ENCODE results near the gene SBDS. TPM values are rescaled to one million over a fixed set of nuclear protein-coding genes. Genes with fewer than 3 reads are reported as not detected.
"Not testable (repeated sequence)": the region's sequence is repeated elsewhere in the genome, so short reads cannot be mapped to it uniquely, and the experiment has no call there.

SBDS gene
- total and polyA plus RNA-seq, 9 donors: 172 to 232 (median 194) TPM

- 100% methylated on average over 4 of the region's 5 CpGs for WGBS (ENCODE audit: insufficient coverage)
- not testable (repeated sequence) for H3K4me3 ChIP-seq (ENCODE audit: low read length); H3K9me3 ChIP-seq (replicated peaks; ENCODE audit: control insufficient read depth, low read depth, low read length); H3K4me1 ChIP-seq (ENCODE audit: control insufficient read depth, insufficient read depth, low read length); H3K27me3 ChIP-seq (ENCODE audit: control insufficient read depth, insufficient read depth, low read length); DNase-seq; H3K27ac ChIP-seq (ENCODE audit: low read length); H3K36me3 ChIP-seq (ENCODE audit: control insufficient read depth, insufficient read depth, low read length)
Measured at GRCh38 chr7:66969001-66969400, 26.4 kb downstream of the SBDS start.

GRCh38 chr7:66967029-66967428, 28.4 kb downstream of the SBDS start:
- no peaks in the 10 kb centered on the region for H3K27me3 ChIP-seq (ENCODE audit: control insufficient read depth, insufficient read depth, low read length)
- no peaks in the 10 kb centered on the region for H3K9me3 ChIP-seq (replicated peaks; ENCODE audit: control insufficient read depth, low read depth, low read length)
- 79% methylated on average over 3 of the region's 6 CpGs for WGBS (ENCODE audit: insufficient coverage)
- H3K4me3 ChIP-seq (ENCODE audit: low read length): no peak overlapping the region
- no peaks in the 10 kb centered on the region for H3K4me1 ChIP-seq (ENCODE audit: control insufficient read depth, insufficient read depth, low read length)
- no peak for DNase-seq
- H3K27ac ChIP-seq (ENCODE audit: low read length): no peak overlapping the region
- H3K36me3 ChIP-seq (ENCODE audit: control insufficient read depth, insufficient read depth, low read length): no peaks in the 10 kb centered on the region

- peaks cover 11% of the 10 kb centered on the region for H3K36me3 ChIP-seq (ENCODE audit: control insufficient read depth, insufficient read depth, low read length)
- no peaks in the 10 kb centered on the region for H3K9me3 ChIP-seq (replicated peaks; ENCODE audit: control insufficient read depth, low read depth, low read length)
- H3K27me3 ChIP-seq (ENCODE audit: control insufficient read depth, insufficient read depth, low read length): no peaks in the 10 kb centered on the region
- 0% methylated on average over 1 of the region's 4 CpGs for WGBS (ENCODE audit: insufficient coverage)
- no peaks in the 10 kb centered on the region for H3K4me1 ChIP-seq (ENCODE audit: control insufficient read depth, insufficient read depth, low read length)
- no peak overlapping the region for H3K4me3 ChIP-seq (ENCODE audit: low read length)
- peak; percentile 9 for DNase-seq
- no peak overlapping the region for H3K27ac ChIP-seq (ENCODE audit: low read length)
Measured at GRCh38 chr7:66964411-66964810, 31.0 kb downstream of the SBDS start.

GRCh38 chr7:66961096-66961495, 34.3 kb downstream of the SBDS start:
- peaks cover 3% of the 10 kb centered on the region for H3K4me1 ChIP-seq (ENCODE audit: control insufficient read depth, insufficient read depth, low read length)
- no peaks in the 10 kb centered on the region for H3K27me3 ChIP-seq (ENCODE audit: control insufficient read depth, insufficient read depth, low read length)
- WGBS (ENCODE audit: insufficient coverage): 96% methylated on average over 5 of the region's 5 CpGs
- no peak overlapping the region for H3K4me3 ChIP-seq (ENCODE audit: low read length)
- DNase-seq: no peak
- peaks cover 34% of the 10 kb centered on the region for H3K36me3 ChIP-seq (ENCODE audit: control insufficient read depth, insufficient read depth, low read length)
- no peaks in the 10 kb centered on the region for H3K9me3 ChIP-seq (replicated peaks; ENCODE audit: control insufficient read depth, low read depth, low read length)
- no peak overlapping the region for H3K27ac ChIP-seq (ENCODE audit: low read length)

GRCh38 chr7:66960192-66960591, 35.2 kb downstream of the SBDS start:
- Histone ChIP-seq H3K4me1 (ENCODE audit: control insufficient read depth, insufficient read depth, low read length) (peaks cover 3% of the 10 kb centered on the region), H3K9me3 (replicated peaks; ENCODE audit: control insufficient read depth, low read depth, low read length) (no peaks in the 10 kb centered on the region), H3K27ac (ENCODE audit: low read length) (no peak overlapping the region), H3K4me3 (ENCODE audit: low read length) (no peak overlapping the region), H3K36me3 (ENCODE audit: control insufficient read depth, insufficient read depth, low read length) (peaks cover 41% of the 10 kb centered on the region), H3K27me3 (ENCODE audit: control insufficient read depth, insufficient read depth, low read length) (no peaks in the 10 kb centered on the region)
- DNase-seq: no peak
- 97% methylated on average over 4 of the region's 4 CpGs for WGBS (ENCODE audit: insufficient coverage)

- no peaks in the 10 kb centered on the region for H3K9me3 ChIP-seq (replicated peaks; ENCODE audit: control insufficient read depth, low read depth, low read length)
- WGBS (ENCODE audit: insufficient coverage): 83% methylated on average over 13 of the region's 17 CpGs
- H3K36me3 ChIP-seq (ENCODE audit: control insufficient read depth, insufficient read depth, low read length): peaks cover 51% of the 10 kb centered on the region
- H3K4me3 ChIP-seq (ENCODE audit: low read length): no peak overlapping the region
- no peak overlapping the region for H3K27ac ChIP-seq (ENCODE audit: low read length)
- H3K4me1 ChIP-seq (ENCODE audit: control insufficient read depth, insufficient read depth, low read length): peaks cover 3% of the 10 kb centered on the region
- no peaks in the 10 kb centered on the region for H3K27me3 ChIP-seq (ENCODE audit: control insufficient read depth, insufficient read depth, low read length)
- no peak for DNase-seq
Measured at GRCh38 chr7:66958538-66959350, 36.6 kb downstream of the SBDS start.

GRCh38 chr7:66957595-66958290, 37.6 kb downstream of the SBDS start:
- peak overlapping the region; percentile 13 for H3K27ac ChIP-seq (ENCODE audit: low read length)
- H3K36me3 ChIP-seq (ENCODE audit: control insufficient read depth, insufficient read depth, low read length): peaks cover 58% of the 10 kb centered on the region
- 76% methylated on average over 6 of the region's 13 CpGs for WGBS (ENCODE audit: insufficient coverage)

GRCh38 chr7:66953044-66953427, 42.4 kb downstream of the SBDS start:
- H3K27me3 ChIP-seq (ENCODE audit: control insufficient read depth, insufficient read depth, low read length): no peaks in the 10 kb centered on the region
- H3K9me3 ChIP-seq (replicated peaks; ENCODE audit: control insufficient read depth, low read depth, low read length): no peaks in the 10 kb centered on the region
- peaks cover 70% of the 10 kb centered on the region for H3K36me3 ChIP-seq (ENCODE audit: control insufficient read depth, insufficient read depth, low read length)
- WGBS (ENCODE audit: insufficient coverage): 83% methylated on average over 1 of the region's 5 CpGs
- peaks cover 3% of the 10 kb centered on the region for H3K4me1 ChIP-seq (ENCODE audit: control insufficient read depth, insufficient read depth, low read length)
- no peak for DNase-seq
- no peak overlapping the region for H3K27ac ChIP-seq (ENCODE audit: low read length)
- H3K4me3 ChIP-seq (ENCODE audit: low read length): no peak overlapping the region

More at GRCh38 chr7:66957595-66958290, 37.6 kb downstream of the SBDS start:
- no peaks in the 10 kb centered on the region for H3K27me3 ChIP-seq (ENCODE audit: control insufficient read depth, insufficient read depth, low read length)
- H3K9me3 ChIP-seq (replicated peaks; ENCODE audit: control insufficient read depth, low read depth, low read length): no peaks in the 10 kb centered on the region
- H3K4me3 ChIP-seq (ENCODE audit: low read length): no peak overlapping the region
- peaks cover 3% of the 10 kb centered on the region for H3K4me1 ChIP-seq (ENCODE audit: control insufficient read depth, insufficient read depth, low read length)
- peak; percentile 16 for DNase-seq

GRCh38 chr7:66952343-66953043, 42.9 kb downstream of the SBDS start:
- Histone ChIP-seq H3K27ac (ENCODE audit: low read length) (no peak overlapping the region), H3K27me3 (ENCODE audit: control insufficient read depth, insufficient read depth, low read length) (no peaks in the 10 kb centered on the region), H3K4me1 (ENCODE audit: control insufficient read depth, insufficient read depth, low read length) (no peaks in the 10 kb centered on the region), H3K36me3 (ENCODE audit: control insufficient read depth, insufficient read depth, low read length) (peaks cover 69% of the 10 kb centered on the region), H3K9me3 (replicated peaks; ENCODE audit: control insufficient read depth, low read depth, low read length) (no peaks in the 10 kb centered on the region), H3K4me3 (ENCODE audit: low read length) (no peak overlapping the region)
- 76% methylated on average over 10 of the region's 11 CpGs for WGBS (ENCODE audit: insufficient coverage)
- no peak for DNase-seq

GRCh38 chr7:66950763-66951162, 44.6 kb downstream of the SBDS start:
- H3K4me3 ChIP-seq (ENCODE audit: low read length): no peak overlapping the region
- 93% methylated on average over 3 of the region's 8 CpGs for WGBS (ENCODE audit: insufficient coverage)
- DNase-seq: no peak
- H3K36me3 ChIP-seq (ENCODE audit: control insufficient read depth, insufficient read depth, low read length): peaks cover 70% of the 10 kb centered on the region
- H3K27ac ChIP-seq (ENCODE audit: low read length): no peak overlapping the region
- no peaks in the 10 kb centered on the region for H3K27me3 ChIP-seq (ENCODE audit: control insufficient read depth, insufficient read depth, low read length)
- no peaks in the 10 kb centered on the region for H3K9me3 ChIP-seq (replicated peaks; ENCODE audit: control insufficient read depth, low read depth, low read length)
- H3K4me1 ChIP-seq (ENCODE audit: control insufficient read depth, insufficient read depth, low read length): no peaks in the 10 kb centered on the region

Measured in muscle of leg (tissue), 11 donors.